HL-60/S4 treated with phorbol 12-myristate 13-acetate at 8.2 ng/mL for 4 days and 3 days (cell line): ENCODE data around the gene RNASE2.
"Not testable (repeated sequence)": the region's sequence is repeated elsewhere in the genome, so short reads cannot be mapped to it uniquely, and the experiment has no call there.

ENCODE experiments used
- in situ Hi-C: fragments of 300-500 bp; cut with MboI; formaldehyde crosslinking; loops from 2 replicates; pipeline ENCODE4 v1.15.0; 2022; ENCODE audit warnings: low sequenced_read_pairs

Gene RNASE2

GRCh38 chr14:20980906-20981305 is 25.6 kb downstream of the RNASE2 start:
- in situ Hi-C loops, result no loop called here

GRCh38 chr14:20982646-20983369 is 27.5 kb downstream of the RNASE2 start:
- in situ Hi-C loops, result no loop called here

GRCh38 chr14:20985650-20986049 is 30.4 kb downstream of the RNASE2 start:
- in situ Hi-C loops, result not testable (repeated sequence)

DNA sequence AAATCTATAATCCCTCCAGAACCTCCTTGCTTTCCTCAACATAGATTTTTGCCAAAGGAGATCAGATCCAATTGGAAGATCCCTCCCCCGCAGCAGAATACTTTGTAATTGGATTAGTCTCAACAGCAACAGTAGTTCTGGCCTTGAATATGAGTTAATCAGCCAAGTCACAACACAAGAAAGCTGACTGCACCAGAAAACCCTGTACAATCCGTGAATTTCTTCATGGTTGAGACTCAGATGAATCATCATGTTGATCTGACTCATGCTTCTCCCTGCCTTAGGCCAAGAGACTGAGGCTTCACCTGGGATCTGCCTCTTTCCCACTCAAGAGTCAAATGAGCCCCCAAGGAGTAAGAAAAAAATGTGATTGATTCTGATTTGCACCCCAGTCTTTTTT is 31.5 kb downstream of the RNASE2 start:
- in situ Hi-C loops, result no loop called here

DNA sequence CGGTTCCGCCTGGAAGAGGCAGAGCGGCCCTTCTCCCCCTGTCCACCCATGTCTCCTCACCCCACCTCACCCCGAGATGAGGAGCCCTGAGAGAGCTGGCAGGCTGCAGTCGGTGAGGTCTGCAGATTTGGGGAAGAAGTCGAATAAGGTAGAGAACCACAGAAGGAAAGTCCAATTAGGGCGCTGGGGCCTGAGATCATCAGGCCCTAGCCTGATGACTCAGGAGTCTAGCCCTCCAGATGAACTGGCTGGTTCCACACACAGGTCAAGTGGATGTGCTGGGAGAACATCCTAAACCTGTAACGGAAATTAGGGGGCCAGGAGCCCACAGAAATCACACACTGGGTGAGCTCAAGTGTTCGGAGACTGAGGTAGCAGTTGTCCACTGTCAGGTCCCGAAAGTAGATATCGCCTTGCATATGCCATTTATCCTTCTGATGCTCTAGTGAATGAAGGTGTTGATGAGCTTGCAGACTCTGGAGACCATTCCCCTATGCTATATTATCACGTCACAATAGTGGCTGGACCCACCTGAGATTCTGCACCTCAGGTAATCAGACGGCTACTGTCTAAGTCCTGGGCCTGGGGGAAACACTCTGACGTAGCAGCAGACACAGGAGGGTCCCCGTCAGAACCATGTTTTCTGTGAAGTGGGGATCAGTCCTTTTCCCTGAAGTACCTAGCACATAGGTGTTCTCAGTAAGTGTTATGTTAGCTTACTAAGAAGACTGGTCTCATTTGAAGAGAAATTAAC is 33.6 kb downstream of the RNASE2 start:
- in situ Hi-C loops, result no loop called here

DNA sequence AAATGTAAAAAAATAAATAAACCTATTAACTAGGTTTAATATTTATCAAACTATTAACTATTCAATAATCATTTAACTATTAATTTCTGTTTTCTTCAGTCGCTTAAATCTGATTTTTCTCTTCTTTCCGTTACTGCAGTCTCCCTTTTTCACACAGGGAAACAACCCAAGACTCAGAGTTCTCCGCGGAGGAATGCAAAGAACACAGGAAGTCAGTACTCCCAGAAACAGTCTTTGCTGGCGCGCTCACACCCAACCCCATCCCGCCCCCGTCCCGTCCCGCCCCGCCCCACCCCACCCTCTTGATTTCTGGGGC is 34.1 kb downstream of the RNASE2 start:
- in situ Hi-C loops, result no loop called here

GRCh38 chr14:20989787-20990600 is 34.7 kb downstream of the RNASE2 start, which contains the start of gene METTL17:
METTL17 (plus strand) TSS chr14:20989980; CDS start chr14:20990003, 23 bp downstream.
- in situ Hi-C loops, result no loop called here

- in situ Hi-C loops, result no loop called here
Measured at GRCh38 chr14:20996521-20996920, 41.2 kb downstream of the RNASE2 start.

DNA sequence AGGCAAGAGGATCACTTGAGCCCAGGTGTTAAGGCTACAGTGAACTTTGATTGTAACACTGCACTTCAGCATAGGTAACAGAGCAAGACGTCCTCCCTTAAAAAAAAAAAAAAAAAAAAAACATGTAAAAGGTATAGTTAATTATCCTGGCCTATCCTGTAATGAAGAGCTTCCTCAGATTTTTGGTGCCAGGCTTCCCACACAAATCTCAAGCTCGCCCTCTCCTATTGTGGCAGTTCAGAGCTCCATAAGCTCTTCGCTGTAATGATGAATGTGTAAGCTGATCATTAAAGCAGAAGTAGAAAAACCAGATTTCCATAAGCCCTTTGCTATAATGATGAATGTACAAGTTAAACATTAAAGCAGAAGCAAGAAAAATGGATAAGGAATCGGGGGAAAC is 41.8 kb downstream of the RNASE2 start:
- in situ Hi-C loops, result no loop called here

- in situ Hi-C loops, result no loop called here
Measured at GRCh38 chr14:20997564-20997963, 42.3 kb downstream of the RNASE2 start.

DNA sequence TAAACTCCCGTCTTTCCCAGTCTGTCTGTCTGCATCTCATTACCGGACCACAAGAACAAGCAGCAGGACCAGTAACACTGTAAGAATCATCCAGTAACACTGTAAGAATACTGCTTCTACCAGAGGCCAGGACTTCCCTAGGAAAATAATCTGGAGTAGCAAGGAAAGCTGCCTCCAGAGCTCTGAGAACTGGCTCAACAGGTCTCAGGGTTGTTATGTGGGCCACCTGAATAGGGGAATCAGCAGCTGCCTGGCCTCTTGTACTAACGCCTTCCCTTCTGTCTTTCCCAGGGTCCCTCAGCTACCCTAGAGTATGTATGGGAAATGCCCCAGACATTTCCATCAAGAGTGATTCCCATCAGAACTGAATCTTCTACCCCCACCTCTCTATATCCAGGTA is 42.9 kb downstream of the RNASE2 start:
- in situ Hi-C loops, result no loop called here

- in situ Hi-C loops, result no loop called here
Measured at GRCh38 chr14:20998674-20999366, 43.5 kb downstream of the RNASE2 start, which contains the start of gene SLC39A2. SLC39A2 (plus strand) TSS chr14:20999293; CDS start chr14:20999447, 154 bp downstream.

- in situ Hi-C loops, result no loop called here
Measured at GRCh38 chr14:20999591-20999990, 44.3 kb downstream of the RNASE2 start.

DNA sequence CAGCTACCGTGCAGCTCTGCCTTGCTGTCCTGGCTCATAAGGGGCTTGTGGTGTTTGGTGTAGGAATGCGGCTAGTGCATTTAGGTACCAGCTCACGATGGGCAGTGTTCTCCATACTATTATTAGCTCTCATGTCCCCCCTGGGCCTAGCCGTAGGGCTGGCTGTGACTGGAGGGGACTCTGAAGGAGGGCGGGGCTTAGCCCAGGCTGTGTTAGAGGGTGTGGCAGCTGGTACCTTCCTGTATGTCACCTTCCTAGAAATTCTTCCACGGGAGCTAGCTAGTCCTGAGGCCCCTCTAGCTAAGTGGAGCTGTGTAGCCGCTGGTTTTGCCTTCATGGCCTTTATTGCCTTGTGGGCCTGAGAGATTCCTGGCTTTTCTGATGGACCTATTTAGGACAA is 45.9 kb downstream of the RNASE2 start:
- in situ Hi-C loops, result no loop called here

GRCh38 chr14:21003788-21004346 is 48.6 kb downstream of the RNASE2 start:
- in situ Hi-C loops, result no loop called here
